SK-N-SH treated with all-trans-retinoic acid at 6 μM for 48 hours (cell line): ENCODE measurements around the gene LRMDA.

Experiments used
- ATAC-seq: fragments of 200-7000 bp; cut with Tn5 transposase; 3 replicates; pipeline ENCODE4 v1.9.1; 2020; ENCODE audit warnings: mild to moderate bottlenecking, moderate library complexity
- ARNTL ChIP-seq: fragments of 450-650 bp; formaldehyde crosslinking; IDR thresholded peaks from 2 replicates; pipeline ENCODE4 v1.5.0; 2020; ENCODE audit warnings: low read depth, mild to moderate bottlenecking, moderate library complexity, borderline replicate concordance
- BACH2 ChIP-seq: fragments of 250-450 bp; sonication (Bioruptor Pico); IDR thresholded peaks from 2 replicates; pipeline ENCODE4 v1.9.0; 2021; ENCODE audit warnings: mild to moderate bottlenecking, borderline replicate concordance
- CSDC2 ChIP-seq: fragments of 250-450 bp; sonication (Bioruptor Pico); IDR thresholded peaks from 2 replicates; pipeline ENCODE4 v1.5.0; 2020; ENCODE audit warnings: mild to moderate bottlenecking, moderate library complexity
- ESRRG ChIP-seq: fragments of 250-450 bp; sonication (Bioruptor Pico); IDR thresholded peaks from 2 replicates; pipeline ENCODE4 v1.6.1; 2021; ENCODE audit warnings: mild to moderate bottlenecking
- GLIS3 ChIP-seq: fragments of 250-450 bp; sonication (Bioruptor Pico); IDR thresholded peaks from 2 replicates; pipeline ENCODE4 v1.5.0; 2020; ENCODE audit warnings: mild to moderate bottlenecking, moderate library complexity
- ISL1 ChIP-seq: fragments of 250-450 bp; sonication (Bioruptor Pico); IDR thresholded peaks from 2 replicates; pipeline ENCODE4 v2.1.2; 2022; ENCODE audit warnings: mild to moderate bottlenecking, moderate library complexity
- OSR1 ChIP-seq: fragments of 250-450 bp; sonication (Bioruptor Pico); IDR thresholded peaks from 2 replicates; pipeline ENCODE4 v1.8.0; 2022; ENCODE audit warnings: moderate library complexity, mild to moderate bottlenecking, inconsistent platforms
- PPARA ChIP-seq: fragments of 250-450 bp; sonication (Bioruptor Pico); IDR thresholded peaks from 2 replicates; pipeline ENCODE4 v1.5.0; 2020; ENCODE audit warnings: mild to moderate bottlenecking, borderline replicate concordance
- RARB ChIP-seq: fragments of 250-450 bp; sonication (Bioruptor Pico); IDR thresholded peaks from 2 replicates; pipeline ENCODE4 v1.8.0; 2021; ENCODE audit warnings: mild to moderate bottlenecking, moderate library complexity
- TCF4 ChIP-seq: fragments of 250-450 bp; sonication (Bioruptor Pico); IDR thresholded peaks from 2 replicates; pipeline ENCODE4 v1.8.0; 2021; ENCODE audit warnings: mild to moderate bottlenecking, moderate library complexity, borderline replicate concordance
- TOX ChIP-seq: fragments of 250-450 bp; sonication (Bioruptor Pico); IDR thresholded peaks from 2 replicates; pipeline ENCODE4 v1.8.0; 2021; ENCODE audit warnings: mild to moderate bottlenecking, moderate library complexity, borderline replicate concordance
- TSHZ2 ChIP-seq: fragments of 250-450 bp; sonication (Bioruptor Pico); IDR thresholded peaks from 2 replicates; pipeline ENCODE4 v1.5.0; 2020; ENCODE audit warnings: mild to moderate bottlenecking, moderate library complexity
- ZC3H10 ChIP-seq: fragments of 250-450 bp; sonication (Bioruptor Pico); IDR thresholded peaks from 2 replicates; pipeline ENCODE4 v1.5.1; 2021; ENCODE audit warnings: mild to moderate bottlenecking, moderate library complexity
- ZFP3 ChIP-seq: fragments of 250-450 bp; sonication (Bioruptor Pico); IDR thresholded peaks from 2 replicates; pipeline ENCODE4 v1.5.0; 2020; ENCODE audit warnings: mild to moderate bottlenecking, moderate library complexity
- ZFP30 ChIP-seq: fragments of 450-650 bp; formaldehyde crosslinking; IDR thresholded peaks from 2 replicates; pipeline ENCODE4 v1.5.0; 2022; ENCODE audit warnings: mild to moderate bottlenecking, moderate library complexity
- ZNF565 ChIP-seq: fragments of 450-650 bp; formaldehyde crosslinking; conservative IDR thresholded peaks from 2 replicates; pipeline ENCODE4 v1.5.0; 2020; ENCODE audit warnings: low read depth, mild to moderate bottlenecking, moderate library complexity
- ZNF70 ChIP-seq: fragments of 450-650 bp; formaldehyde crosslinking; IDR thresholded peaks from 2 replicates; pipeline ENCODE4 v1.5.0; 2020; ENCODE audit warnings: mild to moderate bottlenecking, moderate library complexity
- ZNF8 ChIP-seq: fragments of 450-650 bp; formaldehyde crosslinking; IDR thresholded peaks from 2 replicates; pipeline ENCODE4 v1.5.0; 2020; ENCODE audit warnings: mild to moderate bottlenecking, moderate library complexity
- TF ChIP-seq, protein P1 (sequence below): fragments of 250-450 bp; sonication (Bioruptor Pico); IDR thresholded peaks from 2 replicates; pipeline ENCODE4 v1.8.0; 2021; ENCODE audit warnings: low read depth, mild to moderate bottlenecking, moderate library complexity, borderline replicate concordance
- TF ChIP-seq, protein P2 (sequence below): fragments of 250-450 bp; sonication (Bioruptor Pico); IDR thresholded peaks from 2 replicates; pipeline ENCODE4 v1.5.1; 2021; ENCODE audit warnings: mild to moderate bottlenecking, moderate library complexity
- TF ChIP-seq, protein P3 (sequence below): fragments of 250-450 bp; sonication (Bioruptor Pico); IDR thresholded peaks from 2 replicates; pipeline ENCODE4 v1.8.0; 2020; ENCODE audit warnings: mild to moderate bottlenecking, moderate library complexity, borderline replicate concordance

LRMDA gene

GRCh38 chr10:76393875-76394706 is 962.7 kb downstream of the LRMDA start:
- no peak for TF ChIP-seq ZFP3 (CRISPR knock-in tag)
- TF ChIP-seq, protein P1, sequence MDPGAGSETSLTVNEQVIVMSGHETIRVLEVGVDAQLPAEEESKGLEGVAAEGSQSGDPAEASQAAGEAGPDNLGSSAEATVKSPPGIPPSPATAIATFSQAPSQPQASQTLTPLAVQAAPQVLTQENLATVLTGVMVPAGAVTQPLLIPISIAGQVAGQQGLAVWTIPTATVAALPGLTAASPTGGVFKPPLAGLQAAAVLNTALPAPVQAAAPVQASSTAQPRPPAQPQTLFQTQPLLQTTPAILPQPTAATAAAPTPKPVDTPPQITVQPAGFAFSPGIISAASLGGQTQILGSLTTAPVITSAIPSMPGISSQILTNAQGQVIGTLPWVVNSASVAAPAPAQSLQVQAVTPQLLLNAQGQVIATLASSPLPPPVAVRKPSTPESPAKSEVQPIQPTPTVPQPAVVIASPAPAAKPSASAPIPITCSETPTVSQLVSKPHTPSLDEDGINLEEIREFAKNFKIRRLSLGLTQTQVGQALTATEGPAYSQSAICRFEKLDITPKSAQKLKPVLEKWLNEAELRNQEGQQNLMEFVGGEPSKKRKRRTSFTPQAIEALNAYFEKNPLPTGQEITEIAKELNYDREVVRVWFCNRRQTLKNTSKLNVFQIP (CRISPR knock-in tag): no peak
- TF ChIP-seq, protein P2, sequence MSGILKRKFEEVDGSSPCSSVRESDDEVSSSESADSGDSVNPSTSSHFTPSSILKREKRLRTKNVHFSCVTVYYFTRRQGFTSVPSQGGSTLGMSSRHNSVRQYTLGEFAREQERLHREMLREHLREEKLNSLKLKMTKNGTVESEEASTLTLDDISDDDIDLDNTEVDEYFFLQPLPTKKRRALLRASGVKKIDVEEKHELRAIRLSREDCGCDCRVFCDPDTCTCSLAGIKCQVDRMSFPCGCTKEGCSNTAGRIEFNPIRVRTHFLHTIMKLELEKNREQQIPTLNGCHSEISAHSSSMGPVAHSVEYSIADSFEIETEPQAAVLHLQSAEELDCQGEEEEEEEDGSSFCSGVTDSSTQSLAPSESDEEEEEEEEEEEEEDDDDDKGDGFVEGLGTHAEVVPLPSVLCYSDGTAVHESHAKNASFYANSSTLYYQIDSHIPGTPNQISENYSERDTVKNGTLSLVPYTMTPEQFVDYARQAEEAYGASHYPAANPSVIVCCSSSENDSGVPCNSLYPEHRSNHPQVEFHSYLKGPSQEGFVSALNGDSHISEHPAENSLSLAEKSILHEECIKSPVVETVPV (CRISPR knock-in tag): no peak
- TF ChIP-seq RARB (CRISPR knock-in tag): no peak
- no peak for TF ChIP-seq GLIS3 (CRISPR knock-in tag)
- no peak for TF ChIP-seq BACH2 (CRISPR knock-in tag)
- no peak for TF ChIP-seq ESRRG (CRISPR knock-in tag)
- TF ChIP-seq TSHZ2 (CRISPR knock-in tag): no peak
- TF ChIP-seq ARNTL (CRISPR knock-in tag): no peak
- no peak for TF ChIP-seq ISL1 (CRISPR knock-in tag)
- no peak for TF ChIP-seq CSDC2 (CRISPR knock-in tag)
- no peak for TF ChIP-seq ZNF565 (CRISPR knock-in tag)
- no peak for TF ChIP-seq ZNF70 (CRISPR knock-in tag)
- TF ChIP-seq TCF4: no peak
- no peak for TF ChIP-seq ZFP30 (CRISPR knock-in tag)
- TF ChIP-seq, protein P3, sequence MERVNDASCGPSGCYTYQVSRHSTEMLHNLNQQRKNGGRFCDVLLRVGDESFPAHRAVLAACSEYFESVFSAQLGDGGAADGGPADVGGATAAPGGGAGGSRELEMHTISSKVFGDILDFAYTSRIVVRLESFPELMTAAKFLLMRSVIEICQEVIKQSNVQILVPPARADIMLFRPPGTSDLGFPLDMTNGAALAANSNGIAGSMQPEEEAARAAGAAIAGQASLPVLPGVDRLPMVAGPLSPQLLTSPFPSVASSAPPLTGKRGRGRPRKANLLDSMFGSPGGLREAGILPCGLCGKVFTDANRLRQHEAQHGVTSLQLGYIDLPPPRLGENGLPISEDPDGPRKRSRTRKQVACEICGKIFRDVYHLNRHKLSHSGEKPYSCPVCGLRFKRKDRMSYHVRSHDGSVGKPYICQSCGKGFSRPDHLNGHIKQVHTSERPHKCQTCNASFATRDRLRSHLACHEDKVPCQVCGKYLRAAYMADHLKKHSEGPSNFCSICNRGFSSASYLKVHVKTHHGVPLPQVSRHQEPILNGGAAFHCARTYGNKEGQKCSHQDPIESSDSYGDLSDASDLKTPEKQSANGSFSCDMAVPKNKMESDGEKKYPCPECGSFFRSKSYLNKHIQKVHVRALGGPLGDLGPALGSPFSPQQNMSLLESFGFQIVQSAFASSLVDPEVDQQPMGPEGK (CRISPR knock-in tag): no peak
- TF ChIP-seq PPARA: no peak
- no peak for TF ChIP-seq ZNF8
- TF ChIP-seq, all 23 proteins: peak for 0
- ATAC-seq: no peak

DNA sequence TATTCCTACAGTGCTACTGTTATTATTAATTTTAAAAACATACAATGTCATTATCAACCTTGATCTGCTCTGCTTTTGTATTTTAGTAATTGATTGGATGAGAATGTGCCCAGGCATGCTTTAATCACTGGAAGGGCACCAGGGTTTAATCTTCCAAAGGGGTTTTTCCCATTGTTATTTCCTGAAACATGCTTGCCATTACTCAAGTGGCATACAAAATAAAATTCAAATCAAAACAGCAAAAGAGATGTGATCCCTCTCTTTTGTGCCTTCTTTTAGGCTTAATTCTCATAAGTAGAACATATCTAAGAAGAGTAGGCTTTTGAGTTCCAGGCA is 963.3 kb downstream of the LRMDA start:
- no peak for ATAC-seq
- no peak for TF ChIP-seq OSR1 (CRISPR knock-in tag)
- TF ChIP-seq ZNF70 (CRISPR knock-in tag): no peak
- no peak for TF ChIP-seq RARB (CRISPR knock-in tag)
- no peak for TF ChIP-seq ISL1 (CRISPR knock-in tag)
- TF ChIP-seq PPARA: no peak
- TF ChIP-seq ZNF8: no peak
- no peak for TF ChIP-seq ZC3H10 (CRISPR knock-in tag)
- no peak for TF ChIP-seq ZNF565 (CRISPR knock-in tag)
- no peak for TF ChIP-seq BACH2 (CRISPR knock-in tag)
- TF ChIP-seq, protein P2 (CRISPR knock-in tag): no peak
- TF ChIP-seq CSDC2 (CRISPR knock-in tag): no peak
- TF ChIP-seq TOX: no peak
- no peak for TF ChIP-seq ESRRG (CRISPR knock-in tag)
- TF ChIP-seq GLIS3 (CRISPR knock-in tag): no peak
